SU-DHL-6 (cell line): Measurements from ENCODE around the gene SEMA3C.

Experiments used
- H2AFZ ChIP-seq: fragments of 200-600 bp; sonication (generic); 2 replicates; pipeline ENCODE4 v1.6.1; 2014; ENCODE audit warnings: low read depth, mild to moderate bottlenecking, moderate library complexity, mixed read lengths, antibody characterized with exemption, low read length; ENCODE audit not compliant: severe bottlenecking
- H3F3A ChIP-seq: fragments of 200-600 bp; shearing (Covaris generic); 2 replicates; pipeline ENCODE4 v1.6.0; 2016; ENCODE audit warnings: antibody characterized with exemption, mild to moderate bottlenecking; ENCODE audit not compliant: insufficient read depth
- H3K27ac ChIP-seq: fragments of 200-600 bp; sonication (generic); 2 replicates; pipeline ENCODE4 v1.5.1; 2016; ENCODE audit warnings: low read depth, mild to moderate bottlenecking, low read length, moderate library complexity, mixed read lengths
- H3K27me3 ChIP-seq: fragments of 200-600 bp; sonication (generic), shearing (Covaris generic); 2 replicates; pipeline ENCODE4 v1.6.0; 2014; ENCODE audit warnings: mild to moderate bottlenecking, low read length
- H3K36me3 ChIP-seq: fragments of 200-600 bp; sonication (generic); 2 replicates; pipeline ENCODE4 v1.6.1; 2014; ENCODE audit warnings: mild to moderate bottlenecking, low read length, mixed read lengths
- H3K4me2 ChIP-seq: fragments of 300-600, 200-600 bp; shearing (Covaris generic), sonication (generic); 2 replicates; pipeline ENCODE4 v1.6.0; 2014; ENCODE audit warnings: low read length, low read depth, mild to moderate bottlenecking; ENCODE audit not compliant: poor library complexity, severe bottlenecking
- H3K4me3 ChIP-seq: fragments of 200-600 bp; sonication (generic); 2 replicates; pipeline ENCODE4 v1.5.1; 2014; ENCODE audit warnings: antibody characterized with exemption, low read length, mild to moderate bottlenecking, mixed read lengths; ENCODE audit not compliant: insufficient read depth, poor library complexity, severe bottlenecking
- H3K79me2 ChIP-seq: fragments of 200-600 bp; sonication (generic); 2 replicates; pipeline ENCODE4 v1.6.1; 2014; ENCODE audit warnings: mild to moderate bottlenecking, low read length, moderate library complexity; ENCODE audit not compliant: insufficient read depth
- H3K9ac ChIP-seq: fragments of 200-600 bp; sonication (generic); 2 replicates; pipeline ENCODE4 v1.7.0; 2014; ENCODE audit warnings: mild to moderate bottlenecking, low read length
- H3K9me2 ChIP-seq: fragments of 200-600 bp; sonication (generic); replicated peaks from 2 replicates; pipeline ENCODE4 v1.6.1; 2014; ENCODE audit warnings: low read length; ENCODE audit not compliant: insufficient read depth
- H3K9me3 ChIP-seq: fragments of 200-600 bp; sonication (generic); 2 replicates; pipeline ENCODE4 v1.6.1; 2014; ENCODE audit warnings: low read length, mixed read lengths; ENCODE audit not compliant: insufficient read depth
- H4K20me1 ChIP-seq: fragments of 200-600 bp; sonication (generic); 2 replicates; pipeline ENCODE4 v1.6.1; 2014; ENCODE audit warnings: low read depth, mild to moderate bottlenecking, antibody characterized with exemption, low read length, moderate library complexity, mixed read lengths
- EZH2phosphoT487 ChIP-seq: fragments of 200-600 bp; sonication (generic), shearing (Covaris generic); conservative IDR thresholded peaks from 2 replicates; pipeline ENCODE4 v1.6.1; 2018; ENCODE audit warnings: mild to moderate bottlenecking, antibody characterized with exemption, low read length, moderate library complexity, mixed read lengths
- TF ChIP-seq, protein P1 (sequence below): fragments of 200-600 bp; sonication (generic); IDR thresholded peaks from one replicate; pipeline ENCODE4 v1.5.1; 2017; ENCODE audit warnings: antibody characterized with exemption, mild to moderate bottlenecking, low read length, moderate library complexity; ENCODE audit not compliant: insufficient read depth, poor library complexity, severe bottlenecking

Gene SEMA3C

DNA sequence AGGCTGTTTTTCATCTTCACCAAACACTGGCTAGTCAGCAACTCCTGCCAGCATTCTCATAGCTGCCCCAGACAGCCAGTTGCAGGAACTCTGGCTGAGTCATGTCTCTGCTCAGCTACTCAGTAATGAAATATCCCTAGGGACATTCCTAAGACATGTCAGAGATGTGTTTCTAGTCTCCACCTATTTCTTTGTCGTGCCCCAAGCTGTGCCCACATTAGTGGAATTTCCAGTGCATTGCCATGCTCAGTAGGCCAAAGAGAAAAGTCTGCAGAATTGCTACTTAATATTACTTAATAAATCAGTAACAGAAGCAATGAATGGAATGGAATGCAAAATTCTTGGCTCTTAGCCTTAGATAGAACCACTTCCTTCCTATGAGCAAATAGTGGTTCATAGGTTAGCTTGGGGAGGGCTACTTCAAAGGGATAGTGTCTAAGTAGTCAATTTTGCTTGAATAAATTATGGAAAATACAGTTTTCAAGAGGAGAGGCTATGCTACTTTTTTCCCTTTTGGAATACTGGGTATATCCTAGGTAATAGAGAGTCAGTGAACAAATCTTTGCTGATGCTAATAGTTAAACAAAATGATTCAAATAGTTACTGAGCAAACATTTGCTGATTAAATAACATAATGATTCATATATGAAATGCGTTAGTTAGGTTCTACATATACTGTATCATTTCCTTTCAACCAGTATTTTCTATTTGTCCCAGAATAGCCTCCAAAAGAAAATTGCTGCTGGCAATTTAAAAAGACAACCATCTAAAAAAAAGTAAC, 23.6 kb upstream of the SEMA3C start:
- H3K36me3 ChIP-seq, result no peaks in the 10 kb centered on the region
- H3K27ac ChIP-seq, result no peak overlapping the region

DNA sequence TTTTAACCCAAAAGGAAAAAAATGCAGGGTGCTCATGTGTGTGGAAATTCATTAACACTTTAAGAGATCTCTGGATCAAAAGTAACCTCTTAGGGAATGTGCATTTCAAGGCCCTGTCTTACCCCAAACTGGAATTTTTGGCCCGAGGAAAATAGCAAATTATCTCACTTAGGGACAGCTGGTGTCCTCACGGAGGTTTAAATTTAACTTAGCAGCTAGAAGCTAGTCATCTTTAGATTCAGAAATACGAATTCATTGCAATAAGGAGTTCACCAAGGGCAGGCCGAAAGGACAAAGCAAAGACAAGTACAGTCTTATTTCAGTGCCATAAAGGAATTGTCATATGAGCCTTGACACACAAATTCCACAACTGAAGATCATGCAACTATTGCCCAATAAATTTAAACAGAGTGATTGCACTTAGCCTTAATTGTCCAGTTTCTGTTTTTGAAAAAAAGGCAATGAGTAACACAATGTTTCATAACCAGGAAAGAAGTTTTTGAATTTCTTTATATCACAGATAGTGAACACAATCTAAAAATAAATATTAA, 22.4 kb upstream of the SEMA3C start:
- Histone ChIP-seq H3K4me3 (no peak overlapping the region), H3K36me3 (no peaks in the 10 kb centered on the region), H3F3A (no peaks in the 10 kb centered on the region), H3K4me2 (no peak overlapping the region), H3K9me3 (no peaks in the 10 kb centered on the region), H3K9me2 (0 out of 2 replicates have a peak, but pooled peaks cover 3% of the 10 kb centered on the region), H4K20me1 (no peaks in the 10 kb centered on the region), H3K27ac (no peak overlapping the region), H3K27me3 (no peaks in the 10 kb centered on the region), H2AFZ (no peak overlapping the region), H3K9ac (no peak overlapping the region), H3K79me2 (no peaks in the 10 kb centered on the region)
- no peak for TF ChIP-seq EZH2phosphoT487
- TF ChIP-seq, protein P1, sequence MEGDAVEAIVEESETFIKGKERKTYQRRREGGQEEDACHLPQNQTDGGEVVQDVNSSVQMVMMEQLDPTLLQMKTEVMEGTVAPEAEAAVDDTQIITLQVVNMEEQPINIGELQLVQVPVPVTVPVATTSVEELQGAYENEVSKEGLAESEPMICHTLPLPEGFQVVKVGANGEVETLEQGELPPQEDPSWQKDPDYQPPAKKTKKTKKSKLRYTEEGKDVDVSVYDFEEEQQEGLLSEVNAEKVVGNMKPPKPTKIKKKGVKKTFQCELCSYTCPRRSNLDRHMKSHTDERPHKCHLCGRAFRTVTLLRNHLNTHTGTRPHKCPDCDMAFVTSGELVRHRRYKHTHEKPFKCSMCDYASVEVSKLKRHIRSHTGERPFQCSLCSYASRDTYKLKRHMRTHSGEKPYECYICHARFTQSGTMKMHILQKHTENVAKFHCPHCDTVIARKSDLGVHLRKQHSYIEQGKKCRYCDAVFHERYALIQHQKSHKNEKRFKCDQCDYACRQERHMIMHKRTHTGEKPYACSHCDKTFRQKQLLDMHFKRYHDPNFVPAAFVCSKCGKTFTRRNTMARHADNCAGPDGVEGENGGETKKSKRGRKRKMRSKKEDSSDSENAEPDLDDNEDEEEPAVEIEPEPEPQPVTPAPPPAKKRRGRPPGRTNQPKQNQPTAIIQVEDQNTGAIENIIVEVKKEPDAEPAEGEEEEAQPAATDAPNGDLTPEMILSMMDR, result no peak

More for the DNA sequence above, 23.6 kb upstream of the SEMA3C start:
- TF ChIP-seq, protein P1, result no peak
- no peak for TF ChIP-seq EZH2phosphoT487
- Histone ChIP-seq H3K9me3 (no peaks in the 10 kb centered on the region), H3K27me3 (no peaks in the 10 kb centered on the region), H3K79me2 (no peaks in the 10 kb centered on the region), H3K9me2 (0 out of 2 replicates have a peak, but pooled peaks cover 3% of the 10 kb centered on the region), H3F3A (no peaks in the 10 kb centered on the region), H2AFZ (no peak overlapping the region), H3K9ac (no peak overlapping the region), H3K4me2 (no peak overlapping the region), H4K20me1 (no peaks in the 10 kb centered on the region), H3K4me3 (no peak overlapping the region)

DNA sequence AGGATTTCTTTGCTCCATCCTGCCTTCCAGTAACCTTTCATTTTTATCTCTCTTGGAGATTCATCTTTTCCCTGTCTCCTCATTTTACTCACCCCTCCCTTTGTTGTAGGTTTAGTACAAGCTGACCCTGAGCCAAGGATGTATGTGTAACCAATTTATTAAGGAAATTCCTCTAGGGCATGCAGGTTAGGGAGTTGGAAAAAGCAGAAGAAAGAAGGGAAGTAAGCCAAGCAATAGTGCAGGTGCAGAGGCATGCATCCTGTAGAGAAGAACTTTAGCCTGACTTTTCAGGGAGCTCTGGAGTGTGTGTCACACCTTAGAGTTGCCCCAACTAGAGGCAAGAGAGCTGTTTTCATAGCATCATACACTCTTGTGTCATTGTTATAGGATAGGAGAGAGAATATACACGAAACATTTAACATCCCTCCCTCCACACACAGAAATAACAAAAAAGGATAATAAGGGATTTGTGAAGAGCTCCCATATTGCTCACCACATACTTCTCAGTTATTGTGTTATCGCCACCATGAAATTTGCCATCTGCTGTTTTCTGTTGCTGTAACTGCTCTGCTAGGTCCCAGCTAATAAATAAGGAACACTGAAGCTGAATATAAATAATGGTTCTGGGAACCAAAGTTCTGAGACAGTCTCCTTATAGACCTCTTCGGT, 21.8 kb upstream of the SEMA3C start:
- no peak overlapping the region for H3K4me3 ChIP-seq
- no peak overlapping the region for H3K4me2 ChIP-seq
- H3K9me3 ChIP-seq, result no peaks in the 10 kb centered on the region
- H3K36me3 ChIP-seq, result no peaks in the 10 kb centered on the region
- 0 out of 2 replicates have a peak, but pooled peaks cover 3% of the 10 kb centered on the region for H3K9me2 ChIP-seq
- H3K27me3 ChIP-seq, result no peaks in the 10 kb centered on the region
- no peak overlapping the region for H2AFZ ChIP-seq
- H3K9ac ChIP-seq, result no peak overlapping the region
- H4K20me1 ChIP-seq, result no peaks in the 10 kb centered on the region
- no peaks in the 10 kb centered on the region for H3F3A ChIP-seq
- TF ChIP-seq EZH2phosphoT487, result no peak
- TF ChIP-seq, protein P1, result no peak
- no peak overlapping the region for H3K27ac ChIP-seq
- no peaks in the 10 kb centered on the region for H3K79me2 ChIP-seq
